ENCODE results near the gene PRPF38B. TPM values are rescaled to one million over a fixed set of nuclear protein-coding genes. Genes with fewer than 3 reads are reported as not detected.
A peak's percentile ranks its signal among the peaks of the same experiment; 100 is the strongest.
"Not testable (repeated sequence)": the region's sequence is repeated elsewhere in the genome, so short reads cannot be mapped to it uniquely, and the experiment has no call there.

PRPF38B gene, protein sequence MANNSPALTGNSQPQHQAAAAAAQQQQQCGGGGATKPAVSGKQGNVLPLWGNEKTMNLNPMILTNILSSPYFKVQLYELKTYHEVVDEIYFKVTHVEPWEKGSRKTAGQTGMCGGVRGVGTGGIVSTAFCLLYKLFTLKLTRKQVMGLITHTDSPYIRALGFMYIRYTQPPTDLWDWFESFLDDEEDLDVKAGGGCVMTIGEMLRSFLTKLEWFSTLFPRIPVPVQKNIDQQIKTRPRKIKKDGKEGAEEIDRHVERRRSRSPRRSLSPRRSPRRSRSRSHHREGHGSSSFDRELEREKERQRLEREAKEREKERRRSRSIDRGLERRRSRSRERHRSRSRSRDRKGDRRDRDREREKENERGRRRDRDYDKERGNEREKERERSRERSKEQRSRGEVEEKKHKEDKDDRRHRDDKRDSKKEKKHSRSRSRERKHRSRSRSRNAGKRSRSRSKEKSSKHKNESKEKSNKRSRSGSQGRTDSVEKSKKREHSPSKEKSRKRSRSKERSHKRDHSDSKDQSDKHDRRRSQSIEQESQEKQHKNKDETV
- 24.0 and 32.8 TPM in 2 replicates for total RNA-seq (2014; rRNA removed; shearing (Covaris generic))
- polyA plus RNA-seq (2015; cell fraction: cytosol; rRNA removed): 25.3 and 29.3 TPM in 2 replicates
- 162 and 179 TPM in 2 replicates for polyA plus RNA-seq (2015; cell fraction: nucleus; rRNA removed)

DNA sequence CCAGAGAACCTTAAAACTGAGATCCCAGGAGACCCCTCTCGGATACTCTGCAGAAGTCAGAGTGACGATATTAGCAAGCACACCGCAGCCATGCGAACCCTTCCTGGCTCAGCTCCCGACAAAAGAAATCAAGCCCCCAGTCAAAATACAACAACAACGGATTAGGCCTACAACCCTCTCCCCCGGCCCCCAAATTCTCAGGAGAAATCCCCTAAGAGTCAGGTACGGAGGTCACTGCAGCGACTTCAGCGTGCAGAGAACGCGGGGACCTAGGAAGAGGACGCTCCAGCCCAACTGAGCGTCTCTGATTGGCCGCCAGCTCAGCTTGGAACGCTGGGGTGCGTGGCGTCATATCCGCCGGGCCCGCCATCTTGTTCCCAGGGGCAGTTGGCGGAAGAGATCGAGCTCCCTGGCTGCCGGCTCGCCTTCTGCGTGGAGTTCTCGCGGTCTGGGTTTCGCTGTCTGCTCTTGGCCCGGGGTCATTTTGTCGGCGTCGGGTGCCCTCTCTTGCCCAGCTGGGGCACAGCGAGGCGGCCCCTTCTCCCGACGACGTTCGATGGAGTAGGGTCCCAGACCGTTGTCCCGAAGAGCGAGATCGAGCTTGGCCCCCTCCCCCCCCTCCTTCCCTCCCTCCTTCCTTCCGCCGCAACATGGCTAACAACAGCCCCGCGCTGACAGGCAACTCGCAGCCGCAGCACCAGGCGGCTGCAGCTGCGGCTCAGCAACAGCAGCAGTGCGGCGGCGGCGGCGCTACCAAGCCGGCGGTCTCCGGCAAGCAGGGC lies at the start of gene PRPF38B:
Gene PRPF38B (plus strand): TSS at position 369 of the 782 bp plus-strand sequence. CDS start 282 bp downstream, at position 651.
- peak; percentile 91 for DNase-seq (ENCODE audit: low read depth)

DNA sequence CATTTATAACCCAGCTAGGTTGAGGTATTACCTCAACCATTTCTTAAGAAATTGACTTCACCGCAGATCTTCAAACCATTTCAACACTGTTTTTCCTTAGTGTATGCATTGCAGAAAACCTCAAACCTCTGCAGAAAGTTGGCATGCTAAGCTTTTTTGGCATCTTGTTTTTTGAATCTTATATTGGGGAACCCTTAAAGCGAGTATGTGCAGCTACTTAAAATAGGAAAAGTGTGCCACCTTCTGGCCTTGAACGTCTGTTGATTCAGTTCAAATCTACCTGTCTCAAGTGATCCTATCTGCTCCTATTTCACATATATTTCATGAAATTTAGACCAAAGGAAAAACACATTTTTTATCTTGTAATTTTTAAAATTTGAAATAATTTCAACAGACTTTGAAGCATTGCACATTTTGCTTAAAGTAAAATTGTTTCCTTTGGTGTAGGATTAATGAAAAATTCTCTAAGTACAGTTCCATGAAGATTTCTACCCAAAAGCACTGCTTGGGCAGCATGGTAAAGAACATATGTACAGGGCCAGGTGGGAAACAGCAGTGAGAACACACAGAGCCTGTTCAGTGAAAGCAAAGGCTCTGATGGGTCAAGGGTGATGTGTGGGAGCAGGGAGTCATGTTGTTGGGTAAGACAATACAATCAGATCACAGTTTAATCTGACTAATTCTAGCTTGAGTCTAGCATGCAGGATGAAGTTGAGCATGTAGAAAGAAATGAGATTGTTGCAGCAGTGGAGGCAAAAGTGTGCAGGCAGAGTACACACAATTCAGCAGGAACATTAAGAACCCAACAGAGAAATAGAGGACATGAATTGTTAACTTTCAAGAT lies 48.4 kb upstream of the PRPF38B start:
- DNase-seq (ENCODE audit: low read depth): peak; percentile 48

DNA sequence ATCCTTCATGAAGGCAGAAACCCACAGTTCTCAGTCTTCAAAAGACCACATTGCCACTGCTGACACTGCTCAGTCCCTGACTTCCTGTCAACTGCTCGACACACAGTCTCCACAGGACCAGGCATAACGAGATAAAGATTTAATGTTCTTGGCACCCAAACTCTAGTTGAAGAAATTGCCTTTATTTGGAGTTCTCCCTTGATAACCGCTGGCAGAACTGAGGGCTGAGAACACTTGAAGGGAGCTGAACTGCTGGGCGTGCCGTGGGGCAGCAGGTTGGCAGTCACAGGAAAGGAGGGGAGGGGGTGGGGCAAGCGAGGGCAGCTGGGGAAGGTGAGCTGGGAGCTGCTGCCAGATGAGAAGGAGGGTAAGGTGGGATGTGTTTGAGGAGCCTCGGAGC lies 47.1 kb upstream of the PRPF38B start:
- DNase-seq (ENCODE audit: low read depth): no peak

DNA sequence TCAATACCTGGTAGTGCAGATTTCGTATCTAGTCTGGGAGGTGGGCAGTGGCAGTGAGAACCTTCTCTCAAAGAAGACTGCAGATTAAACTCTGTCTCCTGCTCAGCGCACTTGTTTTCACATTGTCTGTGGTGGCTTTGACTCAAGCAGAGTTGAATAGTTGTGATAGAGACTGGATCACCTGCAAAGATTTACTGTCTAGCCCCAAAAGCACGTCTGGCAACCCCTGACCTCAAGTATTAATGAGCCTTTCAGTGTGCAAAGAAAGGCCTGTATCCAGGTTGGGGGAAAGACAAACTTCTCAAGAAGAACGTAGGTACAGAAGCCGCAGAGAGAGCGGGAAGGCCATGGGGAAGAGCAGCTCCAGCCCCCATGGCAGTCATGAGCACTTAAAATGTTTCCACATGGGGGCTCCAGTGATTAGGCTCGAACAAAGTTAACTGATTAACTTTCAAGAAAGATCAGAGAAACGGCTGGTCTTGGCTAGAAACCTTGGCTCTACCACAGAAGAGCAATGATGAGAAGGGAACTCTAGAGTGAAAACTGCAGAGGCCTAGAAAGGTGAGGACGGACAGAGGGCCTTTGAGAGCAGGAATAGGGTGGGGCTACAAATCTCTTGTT lies 46.4 kb upstream of the PRPF38B start:
- DNase-seq (ENCODE audit: low read depth): no peak

DNA sequence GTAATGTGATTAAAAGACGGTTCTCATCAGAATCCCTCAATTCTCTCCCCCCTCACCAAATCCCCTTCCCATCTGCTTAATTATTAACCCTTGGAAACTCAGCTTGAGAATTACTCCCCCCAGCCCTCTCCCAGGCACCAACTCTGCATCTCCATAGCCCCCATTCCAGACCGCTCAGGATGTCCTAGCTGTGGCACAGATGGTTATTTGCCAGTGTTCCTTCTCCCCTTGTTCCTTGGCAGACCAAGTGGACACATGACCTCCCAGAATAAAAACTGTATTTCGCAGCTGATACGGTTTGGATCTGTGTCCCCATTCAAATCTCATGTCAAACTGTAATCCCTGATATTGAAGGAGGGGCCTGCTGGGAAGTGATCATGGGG lies 45.9 kb upstream of the PRPF38B start:
- no peak for DNase-seq (ENCODE audit: low read depth)

DNA sequence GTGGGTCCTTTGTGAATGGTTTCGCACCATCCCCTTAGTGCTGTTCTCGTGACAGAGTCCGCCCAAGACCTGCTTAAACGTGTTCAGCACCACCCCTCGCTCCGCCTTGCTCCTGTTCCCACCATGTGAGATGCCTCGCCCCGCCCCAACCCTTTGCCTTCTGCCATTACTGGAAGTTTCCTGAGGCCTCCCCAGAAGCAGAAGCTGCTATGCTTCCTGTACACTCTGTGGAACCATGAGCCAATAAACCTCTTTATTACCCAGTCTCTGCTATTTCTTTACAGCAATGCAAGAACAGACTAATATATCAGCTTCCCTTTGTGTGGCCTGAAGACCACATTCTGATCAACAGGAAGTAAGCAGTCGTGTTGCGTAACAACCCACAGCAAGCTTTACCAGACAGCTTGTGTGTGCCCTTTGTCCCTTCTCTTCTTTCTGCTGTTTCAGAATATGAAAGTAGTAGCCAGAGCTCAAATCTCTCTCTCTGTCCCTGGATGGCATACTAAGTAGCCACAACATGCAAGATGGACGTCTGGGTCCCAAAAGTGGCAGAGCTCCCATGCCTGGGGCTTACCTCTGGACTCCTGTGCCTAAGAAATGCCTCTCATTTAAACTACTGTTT lies 45.4 kb upstream of the PRPF38B start:
- peak; percentile 64 for DNase-seq (ENCODE audit: low read depth)

DNA sequence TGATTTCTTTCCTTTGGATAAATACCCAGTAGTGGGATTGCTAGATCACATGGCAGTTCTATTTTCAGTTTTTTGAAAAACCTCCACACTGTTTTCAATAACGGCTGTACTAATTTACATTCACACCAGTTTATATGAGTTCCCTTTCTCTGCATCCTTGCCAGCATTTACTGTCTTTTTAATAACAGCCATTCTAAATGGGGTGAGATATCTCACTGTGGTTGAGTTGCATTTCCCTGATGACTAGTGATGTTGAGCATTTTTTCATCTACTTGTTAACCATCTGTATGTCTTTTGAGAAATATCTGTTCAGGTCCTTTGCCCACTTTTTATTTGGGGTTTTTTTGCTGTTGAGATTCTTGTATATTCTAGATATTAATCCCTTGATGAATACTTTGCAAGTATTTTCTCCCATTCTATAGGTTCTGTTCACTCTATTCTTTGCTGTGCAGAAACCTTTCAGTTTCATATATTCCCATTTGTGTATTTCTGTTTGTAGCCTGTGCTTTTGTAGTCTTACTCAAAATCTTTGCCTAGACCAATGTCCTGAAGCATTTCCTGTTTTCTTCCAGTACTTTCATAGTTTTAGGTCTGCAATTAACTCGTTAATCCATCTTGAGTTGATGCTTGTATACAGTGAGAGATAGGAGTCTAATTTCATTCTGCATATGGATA lies 38.5 kb upstream of the PRPF38B start:
- no peak for DNase-seq (ENCODE audit: low read depth)

DNA sequence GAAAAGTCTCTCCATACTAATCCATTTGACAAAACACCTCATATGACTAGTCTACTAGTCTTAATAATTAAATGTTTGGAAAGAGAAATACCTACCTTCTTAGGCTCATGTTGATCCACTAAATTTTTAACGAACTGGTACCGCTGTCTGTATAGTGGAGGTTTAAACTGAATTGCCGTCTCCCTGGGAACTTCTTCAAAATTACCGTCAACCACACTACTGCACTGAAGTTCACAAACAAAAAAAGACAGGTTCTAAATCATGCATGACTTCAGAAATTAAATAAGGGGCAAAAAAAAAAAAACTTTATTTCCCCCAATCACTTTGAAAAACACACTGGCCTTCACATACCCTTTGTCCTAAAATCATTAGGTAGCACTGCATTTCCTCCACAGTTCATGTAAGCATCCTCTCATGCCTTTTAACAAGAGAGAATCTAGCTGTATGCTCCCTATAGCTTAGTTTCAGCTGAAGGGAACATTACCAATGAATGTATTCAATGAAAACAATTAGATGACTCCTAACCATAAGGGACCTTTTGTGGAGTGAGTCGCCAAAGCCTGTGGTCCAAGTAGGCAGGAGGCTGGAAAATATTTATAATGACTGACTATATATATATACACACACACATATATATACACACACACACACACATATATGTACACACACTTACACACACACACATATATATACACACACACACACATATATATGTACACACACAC lies 34.6 kb upstream of the PRPF38B start:
- DNase-seq (ENCODE audit: low read depth): no peak

DNA sequence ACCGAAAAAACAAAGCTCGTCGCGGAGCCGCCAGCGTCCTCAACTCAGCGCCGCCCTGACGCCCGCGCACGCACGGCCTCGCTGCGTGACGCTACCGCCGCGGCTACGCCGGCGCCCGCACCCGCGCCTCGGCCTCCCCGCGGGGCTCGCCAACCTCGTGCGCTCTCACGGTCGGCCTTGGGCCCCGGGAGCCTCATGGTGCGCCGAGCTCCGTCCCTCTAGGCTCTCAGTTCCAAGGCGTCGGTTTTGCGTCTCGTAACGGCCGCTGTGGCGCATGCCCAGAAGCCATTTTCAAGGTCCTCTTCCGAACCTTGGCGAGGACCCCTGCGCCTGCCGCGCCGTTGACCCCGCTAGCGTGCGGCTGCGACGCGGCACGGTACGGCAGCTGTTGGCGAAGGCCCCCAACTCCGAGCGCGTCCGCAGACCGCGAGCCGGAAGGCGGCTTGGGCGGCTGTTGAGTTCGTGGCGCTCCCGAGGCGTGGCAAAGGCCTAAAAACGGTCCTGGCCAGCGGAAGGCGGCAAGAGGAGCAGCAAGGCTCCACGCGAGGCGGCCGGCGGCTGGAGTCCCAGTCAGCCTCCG lies 31.0 kb upstream of the PRPF38B start, which contains the start of gene HENMT1:
Gene HENMT1 (minus strand): TSS at position 64 of the 580 bp plus-strand sequence. CDS start 1,209 bp downstream, outside the sequence.
- DNase-seq (ENCODE audit: low read depth): no peak

DNA sequence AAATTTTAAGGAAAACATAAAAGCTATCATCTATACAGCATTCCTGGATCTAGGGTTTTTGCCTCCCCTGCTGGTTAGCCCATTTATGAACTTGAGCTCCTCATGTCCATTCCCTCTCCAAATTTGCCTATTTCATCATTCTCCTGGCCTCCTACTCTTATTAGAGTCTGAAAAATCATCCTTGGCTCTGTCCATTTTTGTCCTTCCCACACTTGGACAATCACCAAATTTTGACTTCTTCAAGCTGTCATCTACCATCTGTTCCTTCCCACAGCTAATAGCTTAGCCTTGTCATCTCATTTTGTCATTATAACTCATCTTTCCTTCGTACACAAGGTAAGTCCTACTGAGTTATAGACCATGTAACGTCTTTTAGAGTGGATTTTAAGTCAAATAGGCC lies 29.0 kb upstream of the PRPF38B start:
- DNase-seq (ENCODE audit: low read depth): no peak

DNA sequence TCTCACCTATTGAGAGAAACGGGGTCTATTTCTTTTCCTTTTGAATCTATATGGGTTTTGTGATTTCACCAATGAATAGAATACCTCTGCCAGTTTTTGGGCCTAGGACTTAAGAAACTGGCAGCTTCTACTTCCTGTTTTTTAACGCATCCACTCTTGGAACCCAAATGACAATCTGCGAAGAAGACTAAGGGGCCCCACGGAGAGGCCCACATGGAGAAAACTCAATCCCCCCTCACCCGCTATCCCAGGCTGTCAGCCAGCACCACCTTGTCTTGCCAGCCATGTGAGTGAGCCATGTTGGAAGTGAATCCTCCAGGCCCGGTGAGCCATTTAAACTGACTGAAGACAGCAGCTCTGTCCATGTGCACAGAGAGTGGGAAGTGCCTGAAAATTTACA lies 27.6 kb upstream of the PRPF38B start:
- DNase-seq (ENCODE audit: low read depth): no peak

DNA sequence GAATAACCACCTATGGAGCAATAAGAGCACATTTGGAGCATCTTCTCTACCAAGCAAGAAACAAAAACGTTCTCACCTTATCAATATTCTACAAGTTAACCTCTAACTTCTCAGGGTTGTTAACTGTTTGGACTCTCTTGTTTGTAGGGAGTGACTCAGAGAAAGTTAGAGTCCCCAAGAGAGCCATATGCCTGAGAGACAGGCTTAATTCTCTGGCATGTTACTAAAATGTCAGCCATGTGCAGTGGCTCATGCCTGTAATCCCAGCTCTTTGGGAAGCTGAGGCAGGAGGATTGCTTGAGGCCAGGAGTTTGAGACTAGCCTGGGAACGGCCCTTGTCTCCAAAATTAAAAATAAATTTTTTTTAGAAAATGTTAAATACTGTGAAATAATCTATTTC lies 27.0 kb upstream of the PRPF38B start:
- no peak for DNase-seq (ENCODE audit: low read depth)

DNA sequence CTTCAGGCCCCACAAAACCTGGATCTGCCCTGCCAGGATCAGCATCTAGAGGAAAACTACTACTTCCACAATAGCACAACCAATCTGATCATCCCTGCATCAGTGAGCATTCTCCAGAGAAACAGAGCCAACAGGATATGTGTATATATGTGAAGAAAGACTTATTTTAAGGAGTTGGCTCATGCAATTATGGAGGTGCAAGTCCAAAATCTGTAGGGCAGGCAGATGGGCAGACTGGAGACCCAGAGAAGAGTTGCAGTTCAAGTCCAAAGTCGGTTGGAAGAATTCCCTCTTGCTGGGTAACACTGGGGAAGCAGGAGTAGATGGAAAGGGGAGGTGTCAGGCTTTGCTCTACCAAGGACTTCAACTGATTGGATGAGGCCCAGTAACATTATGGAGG lies 26.3 kb upstream of the PRPF38B start:
- DNase-seq (ENCODE audit: low read depth): no peak

DNA sequence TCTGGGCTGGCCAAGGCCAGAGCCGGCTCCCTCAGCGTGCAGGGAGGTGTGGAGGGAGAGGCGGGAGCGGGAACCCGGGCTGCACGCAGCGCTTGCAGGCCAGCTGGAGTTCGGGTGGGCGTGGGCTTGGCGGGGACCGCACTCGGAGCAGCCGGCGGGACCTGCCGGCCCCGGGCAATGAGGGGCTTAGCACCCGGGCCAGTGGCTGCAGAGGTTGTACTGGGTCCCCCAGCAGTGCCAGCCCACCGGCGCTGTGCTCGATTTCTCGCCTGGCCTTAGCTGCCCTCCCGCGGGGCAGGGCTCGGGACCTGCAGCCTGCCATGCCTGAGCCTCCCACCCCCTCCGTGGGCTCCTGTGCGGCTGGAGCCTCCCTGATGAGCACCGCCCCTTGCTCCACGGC lies 24.7 kb upstream of the PRPF38B start:
- DNase-seq (ENCODE audit: low read depth): not testable (repeated sequence)

DNA sequence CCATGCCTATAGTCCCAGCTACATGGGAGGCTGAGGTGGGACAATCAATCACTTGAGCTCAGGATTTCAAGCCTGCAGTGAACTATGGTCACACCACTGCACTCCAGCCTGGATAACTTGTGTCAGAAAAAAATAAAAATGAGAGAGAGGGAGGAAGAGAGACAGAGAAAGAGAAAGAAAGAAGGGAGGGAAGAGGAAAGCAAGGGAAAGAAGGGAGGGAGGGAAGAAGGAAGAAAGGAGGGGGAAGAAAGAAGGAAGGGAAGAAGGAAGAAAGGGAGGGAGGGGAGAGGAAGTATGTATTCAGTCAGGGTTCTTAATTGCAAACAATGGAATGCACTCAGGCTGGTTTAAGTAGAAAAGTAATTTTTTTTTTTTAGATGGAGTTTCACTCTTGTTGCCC lies 23.3 kb upstream of the PRPF38B start:
- no peak for DNase-seq (ENCODE audit: low read depth)

DNA sequence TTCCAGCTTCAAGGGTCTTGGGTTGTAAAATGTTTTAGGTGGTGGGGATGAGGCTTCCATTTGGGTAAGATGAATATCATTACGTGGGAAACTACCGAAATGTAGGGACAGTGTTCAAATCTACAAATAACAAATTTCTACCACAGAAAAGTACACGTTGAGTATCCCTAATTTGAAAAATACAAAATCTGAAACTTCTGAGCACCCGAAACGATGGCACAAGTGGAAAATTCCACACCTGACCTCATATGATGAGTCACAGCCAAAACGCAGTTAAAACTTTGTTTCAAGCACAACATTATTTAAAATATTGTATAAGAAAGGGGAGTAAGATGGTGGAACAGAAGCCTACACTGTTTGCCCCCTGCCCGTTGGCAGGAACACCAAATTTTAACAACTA lies 22.4 kb upstream of the PRPF38B start:
- DNase-seq (ENCODE audit: low read depth): no peak

DNA sequence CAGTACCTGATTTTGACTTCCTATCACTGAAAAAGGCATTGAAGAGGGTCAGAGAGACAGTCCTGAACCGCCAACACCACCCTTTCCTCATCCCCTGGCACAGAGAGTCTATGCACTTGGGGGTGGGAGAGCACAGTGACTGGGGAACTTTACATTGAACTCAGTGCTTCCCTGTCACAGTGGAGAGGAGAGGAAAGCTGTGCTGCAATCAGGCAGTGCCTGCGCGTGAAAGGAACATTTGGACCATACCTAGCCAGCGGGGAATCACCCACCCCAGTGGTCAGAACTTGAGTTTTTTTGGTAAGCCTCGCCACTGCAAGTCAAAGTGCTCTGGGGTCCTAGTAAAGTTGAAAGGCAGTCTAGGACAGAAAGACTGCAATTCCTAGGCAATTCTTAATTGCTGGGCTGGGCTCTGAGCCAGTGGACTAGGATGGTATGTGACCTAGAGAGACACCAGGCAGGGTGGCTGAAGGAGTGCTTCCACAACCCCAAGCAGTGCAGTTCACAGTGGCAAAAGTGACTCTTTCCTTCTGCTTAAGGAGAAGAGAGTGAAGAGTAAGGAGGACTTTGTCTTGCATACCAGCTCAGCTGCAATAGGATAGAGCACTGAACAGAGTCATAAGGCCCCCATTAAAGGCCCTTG lies 21.9 kb upstream of the PRPF38B start:
- DNase-seq (ENCODE audit: low read depth): no peak

DNA sequence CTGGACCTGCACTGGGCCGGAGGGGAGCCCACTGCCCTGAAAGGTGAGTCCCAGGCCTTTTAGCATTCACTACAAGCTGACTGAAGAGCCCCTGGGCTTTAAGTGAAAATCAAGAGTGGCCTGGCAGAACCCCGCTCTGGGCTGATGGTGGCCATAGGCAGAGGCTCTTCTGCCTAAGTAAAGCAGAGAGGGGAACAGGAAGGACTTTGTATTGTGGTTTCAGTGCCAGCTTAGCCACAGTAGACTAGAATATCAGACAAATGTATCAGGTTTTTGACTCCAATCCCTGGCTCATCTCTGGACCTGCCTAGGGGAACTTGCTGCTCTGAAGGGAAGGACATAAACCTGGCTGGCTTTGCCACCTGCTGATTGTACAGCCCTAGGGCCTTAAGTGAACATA lies 21.0 kb upstream of the PRPF38B start:
- DNase-seq (ENCODE audit: low read depth): no peak

All from HT1080 (cell line).